NCI-H82 (cell line): ENCODE data around the gene COPS3.
A peak's percentile ranks its signal among the peaks of the same experiment; 100 is the strongest.

Experiments
- DNase-seq: peaks from one replicate; lab custom pipeline; 2025; lab: John Stamatoyannopoulos, UW

Gene COPS3

GRCh38 chr17:17241656-17242055 lies 39.4 kb downstream of the COPS3 start:
- DNase-seq: no peak

DNA sequence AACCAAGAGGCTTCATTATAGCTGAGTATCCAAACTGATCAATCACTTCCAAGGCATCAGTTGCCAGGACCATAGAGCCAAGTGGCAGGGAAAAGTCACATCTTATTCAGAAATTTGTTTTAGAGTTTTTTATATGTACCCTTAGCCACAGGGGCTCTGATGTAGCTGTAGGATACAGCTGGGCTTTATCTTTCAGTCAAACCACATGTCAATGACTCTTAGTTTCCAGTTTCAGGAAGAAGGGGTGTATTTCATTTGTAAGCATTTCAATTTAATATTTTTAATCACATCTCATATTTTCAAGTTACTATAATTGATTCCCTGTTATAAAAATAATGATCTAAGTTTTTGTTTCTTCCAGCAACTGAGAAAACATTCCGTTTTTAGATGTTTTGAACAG lies 41.2 kb downstream of the COPS3 start:
- DNase-seq: no peak

DNA sequence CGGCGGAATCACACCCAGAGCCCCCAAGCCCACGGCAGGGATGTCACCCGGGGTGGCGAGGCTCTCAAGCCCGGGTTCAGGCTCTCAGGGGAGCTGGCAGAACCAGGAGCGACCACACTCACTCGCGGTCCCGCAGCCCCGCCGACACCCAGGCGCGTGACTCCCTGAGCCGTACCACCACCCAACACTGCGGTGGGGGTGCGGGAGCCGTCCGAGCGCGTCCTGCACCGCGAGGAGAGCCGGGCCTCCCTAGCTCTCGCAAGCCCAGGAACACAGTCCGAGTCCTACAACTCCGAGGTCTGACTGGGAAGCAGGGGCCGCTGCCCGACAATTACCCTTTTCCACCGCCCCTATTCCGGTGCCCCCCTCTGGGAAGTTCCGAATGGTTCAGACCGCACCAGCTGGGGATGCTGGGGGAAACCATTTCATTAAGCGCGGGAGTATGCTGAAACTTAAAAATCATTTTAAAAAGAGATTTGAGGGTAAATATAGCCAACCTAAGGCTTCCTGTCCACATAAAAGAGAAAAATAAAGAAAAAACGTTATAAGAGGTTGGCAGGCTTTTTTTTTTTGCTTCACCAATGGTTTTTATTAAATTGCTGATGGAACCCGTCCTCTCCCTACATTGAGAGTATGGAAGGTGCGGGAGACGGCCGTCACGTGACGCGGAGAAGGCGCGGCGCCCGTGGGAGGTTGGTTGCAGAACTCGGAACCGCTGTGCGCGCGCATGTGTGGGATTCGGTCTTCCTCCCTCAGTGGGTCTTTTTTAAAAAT lies 43.8 kb downstream of the COPS3 start, which contains the start of gene FLCN:
Gene FLCN (minus strand): TSS at position 143 of the 774 bp plus-strand sequence. CDS start 9,031 bp downstream, outside the sequence.
- peak; percentile 93 for DNase-seq

GRCh38 chr17:17236295-17237025 lies 44.6 kb downstream of the COPS3 start:
- peak; percentile 51 for DNase-seq

DNA sequence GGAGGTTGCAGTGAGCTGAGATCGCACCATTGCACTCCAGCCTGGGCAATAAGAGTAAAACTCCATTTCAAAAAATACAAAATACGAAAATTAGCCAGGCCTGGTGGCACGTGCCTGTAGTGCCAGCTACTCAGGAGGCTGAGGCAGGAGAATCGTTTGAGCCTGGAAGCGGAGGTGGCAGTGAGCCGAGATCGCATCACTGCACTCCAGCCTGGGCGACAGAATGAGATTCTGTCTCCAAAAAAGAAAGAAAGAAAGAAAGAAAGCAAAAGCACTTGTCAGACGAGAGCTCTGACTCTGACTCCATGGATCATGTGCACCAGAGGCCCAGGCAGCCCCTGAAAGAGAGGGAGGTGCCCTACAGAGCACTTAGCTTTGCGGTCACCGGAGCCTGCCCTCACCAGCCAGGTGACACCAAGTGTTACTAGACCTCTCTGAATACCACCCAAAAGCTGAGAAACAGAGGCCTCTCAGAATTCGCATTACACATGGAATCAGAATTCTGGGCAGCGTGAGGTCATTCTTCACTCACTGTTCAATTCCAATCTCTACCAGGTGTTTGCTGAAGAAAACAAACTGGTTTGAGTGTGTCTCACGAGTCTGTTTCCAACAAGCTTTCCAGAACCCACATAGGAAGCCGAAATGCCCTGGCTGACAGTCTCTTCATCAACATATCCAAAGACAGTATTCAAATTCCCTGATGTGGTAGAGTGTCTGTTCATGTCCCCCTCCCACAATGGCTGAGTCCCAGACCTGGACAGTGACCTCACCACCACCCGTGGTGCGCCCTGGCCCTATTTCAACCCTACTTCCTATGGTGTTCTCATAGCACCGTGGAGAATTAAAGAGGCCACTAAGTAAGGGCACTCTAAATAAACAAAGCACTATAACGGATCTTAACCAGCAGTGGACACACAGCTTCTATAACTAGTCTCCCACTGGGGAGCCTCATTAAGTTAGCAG lies 45.6 kb downstream of the COPS3 start:
- no peak for DNase-seq

GRCh38 chr17:17232303-17232621 lies 48.8 kb downstream of the COPS3 start:
- DNase-seq: no peak

DNA sequence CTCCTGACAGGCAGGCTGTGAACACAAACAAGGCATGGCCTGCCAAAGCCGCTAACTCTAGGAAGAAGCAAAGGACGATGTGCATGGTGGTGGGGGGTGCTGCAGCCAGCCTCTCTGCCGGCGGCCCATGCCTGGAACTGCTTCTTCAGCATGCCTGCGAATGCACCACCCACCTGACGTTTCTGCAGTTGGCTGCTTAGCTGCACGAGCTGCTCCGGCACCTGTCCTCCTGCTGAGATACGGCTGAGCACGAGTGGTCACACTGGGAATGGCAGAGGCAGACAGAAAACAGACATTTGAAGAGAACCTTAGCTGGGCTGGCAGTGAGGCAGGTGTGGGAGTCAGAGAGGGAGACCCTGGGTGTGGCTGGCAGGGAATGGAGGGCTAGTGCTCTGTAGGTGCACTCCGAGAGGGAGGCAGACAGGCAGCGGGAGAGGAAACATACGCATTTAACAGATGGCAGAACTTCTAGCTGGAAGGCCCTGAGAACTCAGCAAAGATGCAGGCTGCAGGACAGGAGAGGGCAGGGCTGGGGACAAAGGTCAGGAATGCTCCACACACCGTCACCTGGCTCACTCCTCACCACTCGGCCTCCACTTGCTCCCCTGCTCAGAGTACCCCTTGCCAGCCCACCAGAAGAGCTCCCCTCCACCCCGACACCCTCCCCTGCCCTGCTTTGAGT lies 49.3 kb downstream of the COPS3 start:
- no peak for DNase-seq

GRCh38 chr17:17229416-17230384 lies 51.3 kb downstream of the COPS3 start:
- DNase-seq: no peak

GRCh38 chr17:17228521-17229279 lies 52.3 kb downstream of the COPS3 start:
- no peak for DNase-seq

- DNase-seq: no peak
Measured at GRCh38 chr17:17227608-17228520, 53.2 kb downstream of the COPS3 start.

DNA sequence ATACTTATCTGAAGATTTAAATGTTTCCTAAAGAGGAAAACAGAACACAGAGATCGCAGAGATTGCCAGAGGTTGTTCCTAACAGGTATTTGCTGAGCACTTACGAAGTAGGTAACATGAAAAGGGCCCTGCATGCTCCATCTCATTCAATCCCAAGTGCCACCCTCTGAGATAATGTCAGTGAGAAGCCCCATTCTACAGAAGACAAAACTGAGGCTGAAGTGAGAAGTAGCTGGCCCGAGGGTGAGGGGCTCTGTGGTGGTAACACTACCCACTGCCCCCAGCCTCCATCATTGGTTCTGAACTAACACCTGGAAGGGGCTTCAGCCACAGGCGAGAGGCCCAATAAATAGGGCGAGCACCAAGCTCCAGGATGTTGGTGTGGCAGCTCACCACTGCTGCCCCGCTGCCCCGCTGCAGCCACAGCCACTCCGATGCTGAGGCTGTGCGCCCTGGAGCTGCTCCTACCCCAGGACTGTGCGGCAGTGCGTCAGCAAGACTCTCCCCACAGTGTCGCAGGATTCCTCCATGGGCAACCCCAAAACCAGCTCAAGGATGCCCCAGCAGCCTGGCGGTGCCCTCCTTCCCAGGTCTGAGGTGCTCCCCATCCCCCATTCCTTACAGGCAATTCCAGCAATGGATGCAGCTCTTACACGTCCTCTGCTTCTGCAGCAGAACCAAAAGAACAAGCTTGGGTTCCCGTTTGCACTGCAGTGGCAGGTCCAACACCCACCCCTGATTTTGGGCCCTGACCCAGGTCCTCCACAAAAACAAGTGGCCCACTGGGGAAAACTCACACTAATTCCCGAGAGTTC lies 54.4 kb downstream of the COPS3 start:
- no peak for DNase-seq

DNA sequence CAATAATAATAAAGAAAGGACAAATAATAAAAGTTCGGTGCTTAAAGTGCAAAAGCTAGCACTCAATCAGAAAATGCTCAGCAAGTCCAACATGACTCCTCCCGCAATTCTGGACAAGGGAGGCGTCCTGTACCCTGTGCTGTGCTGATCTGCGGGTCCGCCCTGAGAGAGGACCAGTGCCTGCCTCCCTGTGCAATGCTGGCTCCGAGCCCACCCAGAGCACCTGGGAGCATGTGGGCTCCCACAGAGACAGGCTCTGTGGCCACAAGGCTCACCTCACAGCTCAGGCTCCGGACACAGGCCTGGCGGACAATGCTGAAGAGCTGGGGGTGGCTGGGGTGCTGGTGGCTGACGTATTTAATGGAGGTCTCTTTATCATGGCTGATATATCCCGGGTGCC lies 55.1 kb downstream of the COPS3 start:
- DNase-seq: no peak

DNA sequence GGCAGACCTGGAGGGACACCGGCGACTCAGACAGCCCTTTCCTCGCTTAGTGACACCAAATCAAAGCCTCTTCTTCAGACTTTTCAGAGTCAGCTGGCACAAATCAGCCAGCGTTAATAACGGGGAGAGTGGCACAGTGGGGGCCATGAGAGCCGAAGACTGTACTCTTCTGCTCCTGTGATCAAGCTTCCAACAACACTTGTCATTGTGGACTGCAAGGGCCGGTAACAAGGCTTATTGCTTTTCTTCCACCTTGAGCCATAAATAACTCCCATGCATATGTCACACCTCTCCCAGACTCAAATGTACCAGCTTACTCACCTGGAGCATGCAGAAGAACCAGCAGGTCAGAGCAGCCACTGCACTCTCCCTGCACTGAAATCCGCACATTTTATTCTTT lies 56.9 kb downstream of the COPS3 start:
- no peak for DNase-seq

- no peak for DNase-seq
Measured at GRCh38 chr17:17223736-17224135, 57.3 kb downstream of the COPS3 start.

DNA sequence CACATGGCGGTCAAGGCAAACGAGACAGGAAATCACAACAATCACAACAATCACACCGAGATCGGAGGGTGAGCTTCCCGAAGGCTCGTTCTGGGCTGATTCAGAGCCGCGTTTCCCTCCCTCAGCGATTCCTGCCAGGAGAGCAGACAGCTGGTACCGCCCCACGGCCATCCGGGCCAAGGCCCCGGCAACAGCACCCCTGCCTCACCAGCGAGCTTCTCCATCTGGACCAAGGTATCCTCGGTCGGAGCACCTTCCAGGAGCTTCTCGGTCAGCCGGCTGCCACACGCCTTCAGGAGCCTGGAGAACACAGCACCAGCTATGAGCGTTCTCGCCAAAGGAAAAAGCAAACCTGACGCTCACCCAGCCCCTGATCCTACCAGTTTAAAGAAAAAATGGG lies 59.7 kb downstream of the COPS3 start:
- DNase-seq: no peak

DNA sequence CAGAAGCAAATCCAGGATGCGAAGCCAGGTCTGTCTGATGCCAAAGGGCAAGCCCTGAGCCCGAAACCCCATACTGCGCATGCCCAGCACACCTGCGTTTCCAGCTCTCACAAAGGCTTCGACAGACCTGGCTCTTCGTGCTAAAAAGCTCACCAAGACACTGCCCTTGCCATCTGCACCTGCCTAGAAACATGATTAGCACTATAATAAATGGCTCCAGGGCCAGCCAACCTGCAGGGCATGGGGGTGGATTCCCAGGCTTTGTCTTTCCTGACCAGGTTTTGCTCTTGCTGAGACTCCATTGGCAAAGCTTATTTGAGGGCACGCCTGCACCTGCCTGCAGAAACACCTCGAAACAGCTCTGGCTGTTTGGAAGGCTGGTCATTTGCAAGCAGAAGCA lies 60.5 kb downstream of the COPS3 start:
- DNase-seq: no peak

DNA sequence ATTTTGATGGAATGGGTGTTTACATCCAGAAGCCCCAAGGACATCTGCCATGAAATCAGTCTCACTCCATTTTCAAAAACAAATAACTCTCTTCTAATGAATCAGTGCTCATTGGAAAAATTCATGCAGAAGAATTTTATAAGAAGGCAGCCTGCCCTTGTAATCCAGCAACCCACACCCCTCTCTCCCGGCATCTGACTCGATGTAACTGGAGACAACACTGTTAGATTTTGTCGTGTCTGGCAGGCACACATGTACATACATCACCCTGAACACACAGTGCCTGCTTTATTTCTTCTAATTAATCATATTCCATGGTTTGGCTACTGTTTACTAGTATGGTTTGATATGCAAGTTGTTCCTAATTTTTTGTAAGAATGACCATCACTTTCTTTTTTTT lies 63.1 kb downstream of the COPS3 start:
- DNase-seq: no peak

DNA sequence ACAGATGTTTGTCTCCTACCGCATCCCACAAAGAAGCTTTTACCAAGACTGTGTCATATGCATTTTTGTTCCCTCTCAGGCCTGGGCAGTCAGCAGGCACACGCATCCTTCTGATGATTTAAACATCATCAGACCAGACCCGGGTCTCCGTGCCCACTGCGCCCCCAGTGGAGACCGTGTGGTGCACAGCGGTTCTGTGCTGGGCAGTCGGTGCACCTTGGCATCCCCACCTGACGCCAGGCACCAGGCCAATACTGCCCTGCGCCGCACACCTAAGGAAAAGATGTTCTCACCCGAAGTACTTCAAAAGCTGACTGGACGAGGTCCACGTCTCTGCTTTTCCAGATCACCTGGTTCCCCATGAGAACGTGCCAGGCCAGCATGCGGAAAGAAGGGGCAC lies 64.3 kb downstream of the COPS3 start:
- no peak for DNase-seq
